GM12873 (cell line): ENCODE results near the gene HIPK4.

Source experiments
- CTCF ChIP-seq: IDR thresholded peaks from 2 replicates; pipeline ENCODE4 v1.5.1; 2012; ENCODE audit warnings: low read depth, mild to moderate bottlenecking, moderate library complexity, low read length, control low read depth; ENCODE audit not compliant: insufficient read depth; ENCODE audit errors: missing control alignments

Gene HIPK4

GRCh38 chr19:40392894-40393517 lies 3.0 kb upstream of the HIPK4 start:
- TF ChIP-seq CTCF = peak; percentile 37

- no peak for TF ChIP-seq CTCF
Observed at GRCh38 chr19:40392123-40392522, 2.1 kb upstream of the HIPK4 start.

GRCh38 chr19:40389404-40390083 lies 437 bp downstream of the HIPK4 start:
- no peak for TF ChIP-seq CTCF

GRCh38 chr19:40388481-40388880 lies 1.5 kb downstream of the HIPK4 start:
- TF ChIP-seq CTCF = no peak

- no peak for TF ChIP-seq CTCF
Observed at GRCh38 chr19:40387155-40387554, 2.8 kb downstream of the HIPK4 start.

GRCh38 chr19:40383668-40384248 lies 6.2 kb downstream of the HIPK4 start:
- TF ChIP-seq CTCF = no peak

GRCh38 chr19:40381321-40381720 lies 8.7 kb downstream of the HIPK4 start:
- TF ChIP-seq CTCF = peak; percentile 27
